ENCODE measurements around the gene PYGL. TPM values are rescaled to one million over a fixed set of nuclear protein-coding genes. Genes with fewer than 3 reads are reported as not detected.
A peak's percentile ranks its signal among the peaks of the same experiment; 100 is the strongest.

Gene PYGL
- total RNA-seq: 10 to 100 TPM; 11.5 to 11.9 TPM

- intact Hi-C loops (cut with DNase I): no loop called here
- Histone ChIP-seq H3K36me3 (replicated peaks in 1 of 2; ENCODE audit: insufficient read depth in 1 of 2, low read depth in 2 of 2) (no peaks in the 10 kb centered on the region), H3K4me1 (peaks cover 16% of the 10 kb centered on the region), H3K4me3 (peak within 1 kb of the TSS; percentile 69 to 88), H3K27me3 (no peaks in the 10 kb centered on the region), H3K27ac (peak within 1 kb of the TSS in 3 of 4 donors; percentile 31 to 84 (median 55)), H3K9me3 (no peaks in the 10 kb centered on the region)
- ATAC-seq (peak; percentile 89), DNase-seq (peak; percentile 56 to 81 (median 70))
- WGBS, 2 donors: 0% methylated on average over 4 to 70 of the region's 74 CpGs
- TF ChIP-seq POLR2A (IDR thresholded peaks at IDR 0.05) (peak in 2 of 3 donors; percentile 53 to 66), CTCF (IDR thresholded peaks at IDR 0.05) (no peak)
Observed at GRCh38 chr14:50943943-50944646, at the start of gene PYGL. Gene PYGL, minus strand, starts transcription at chr14:50944483. Its CDS starts 80 bp downstream, at chr14:50944403.

DNA sequence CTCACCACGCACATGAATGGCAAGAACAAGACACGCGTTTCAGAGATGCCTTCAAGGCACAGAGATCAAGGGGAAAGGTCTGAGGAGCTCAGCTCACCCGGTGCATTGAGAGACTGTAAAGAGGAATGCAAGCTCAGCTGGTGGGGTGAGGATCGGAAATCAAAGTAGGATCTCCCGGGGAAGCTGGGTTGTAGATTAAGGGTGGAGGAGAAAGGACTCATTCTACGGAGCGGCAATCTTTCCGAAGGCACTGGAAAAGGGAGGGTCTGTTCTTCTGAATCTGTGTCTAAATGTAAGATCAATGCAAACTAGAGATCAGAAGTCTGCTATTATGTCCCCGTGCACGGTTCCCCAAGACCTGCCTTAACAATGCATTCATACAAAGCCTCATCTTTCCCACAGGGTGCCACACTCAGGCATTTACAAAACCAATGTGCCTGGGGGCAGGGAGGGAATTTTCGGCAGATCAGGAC is 41.6 kb upstream of the PYGL start:
- H3K27me3 ChIP-seq: no peaks in the 10 kb centered on the region
- 40 to 51% methylated on average over 12 of the region's 12 CpGs for WGBS, 2 donors
- no peaks in the 10 kb centered on the region for H3K36me3 ChIP-seq (replicated peaks in 1 of 2; ENCODE audit: insufficient read depth in 1 of 2, low read depth in 2 of 2)
- peaks cover 4% of the 10 kb centered on the region for H3K4me1 ChIP-seq
- intact Hi-C loops (cut with DNase I): no loop called here
- ATAC-seq (no peak), DNase-seq (no peak)
- no peak overlapping the region for H3K27ac ChIP-seq
- H3K4me3 ChIP-seq: no peak overlapping the region
- H3K9me3 ChIP-seq: no peaks in the 10 kb centered on the region
- TF ChIP-seq CTCF (IDR thresholded peaks at IDR 0.05) (no peak), POLR2A (IDR thresholded peaks at IDR 0.05) (no peak)

- no peak for DNase-seq
- WGBS, 2 donors: 80 to 81% methylated on average over 13 of the region's 13 CpGs
Observed at GRCh38 chr14:50985124-50985858, 41.0 kb upstream of the PYGL start.

GRCh38 chr14:50984036-50984710 is 39.9 kb upstream of the PYGL start:
- ATAC-seq (no peak), DNase-seq (no peak)
- no peaks in the 10 kb centered on the region for H3K9me3 ChIP-seq
- no peak overlapping the region for H3K4me3 ChIP-seq
- intact Hi-C loops (cut with DNase I): no loop called here
- H3K27me3 ChIP-seq: no peaks in the 10 kb centered on the region
- H3K36me3 ChIP-seq (replicated peaks in 1 of 2; ENCODE audit: insufficient read depth in 1 of 2, low read depth in 2 of 2): no peaks in the 10 kb centered on the region
- no peaks in the 10 kb centered on the region for H3K4me1 ChIP-seq
- no peak for TF ChIP-seq POLR2A (IDR thresholded peaks at IDR 0.05)
- TF ChIP-seq CTCF (IDR thresholded peaks at IDR 0.05): no peak
- WGBS, 2 donors: 52 to 58% methylated on average over 2 of the region's 2 CpGs
- no peak overlapping the region for H3K27ac ChIP-seq

More at GRCh38 chr14:50985124-50985858, 41.0 kb upstream of the PYGL start:
- ATAC-seq: no peak
- TF ChIP-seq CTCF (IDR thresholded peaks at IDR 0.05) (no peak), POLR2A (IDR thresholded peaks at IDR 0.05) (no peak)
- intact Hi-C loops (cut with DNase I): no loop called here
- no peak overlapping the region for H3K27ac ChIP-seq
- H3K4me1 ChIP-seq: peaks cover 1% of the 10 kb centered on the region
- H3K36me3 ChIP-seq (replicated peaks in 1 of 2; ENCODE audit: insufficient read depth in 1 of 2, low read depth in 2 of 2): no peaks in the 10 kb centered on the region
- H3K9me3 ChIP-seq: no peaks in the 10 kb centered on the region
- H3K27me3 ChIP-seq: no peaks in the 10 kb centered on the region
- no peak overlapping the region for H3K4me3 ChIP-seq
